ENCODE data around the gene DACH1. TPM values are rescaled to one million over a fixed set of nuclear protein-coding genes. Genes with fewer than 3 reads are reported as not detected.

Gene DACH1
- total RNA-seq, 1 donor, result 0.09 TPM

DNA sequence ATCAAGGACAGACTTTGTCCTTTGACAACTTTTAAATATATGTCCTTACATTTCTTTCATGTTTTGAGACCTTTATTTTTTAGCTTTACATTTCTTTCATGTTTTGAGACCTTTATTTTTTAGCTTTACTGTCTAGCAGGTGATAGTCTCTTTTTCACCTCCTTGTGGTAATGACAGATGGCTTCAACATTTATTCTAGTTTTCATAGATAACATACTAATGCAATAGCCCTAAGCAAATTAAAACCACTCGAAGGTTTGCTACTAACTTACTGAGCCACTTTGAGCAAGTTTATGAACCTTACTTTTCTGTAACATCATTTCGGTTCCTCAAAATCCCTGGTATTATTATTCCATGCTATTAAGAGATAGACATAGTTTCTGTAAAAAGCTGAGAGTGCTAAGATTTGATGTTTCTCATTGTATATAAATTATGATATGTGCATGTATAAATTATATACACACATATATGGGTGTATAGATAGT, 4.5 kb downstream of the DACH1 start:
- H3K4me3 ChIP-seq (ENCODE audit: low read depth, low read length), result no peak overlapping the region
- no peak for DNase-seq (ENCODE audit: low read depth)
- TF ChIP-seq, protein P1, sequence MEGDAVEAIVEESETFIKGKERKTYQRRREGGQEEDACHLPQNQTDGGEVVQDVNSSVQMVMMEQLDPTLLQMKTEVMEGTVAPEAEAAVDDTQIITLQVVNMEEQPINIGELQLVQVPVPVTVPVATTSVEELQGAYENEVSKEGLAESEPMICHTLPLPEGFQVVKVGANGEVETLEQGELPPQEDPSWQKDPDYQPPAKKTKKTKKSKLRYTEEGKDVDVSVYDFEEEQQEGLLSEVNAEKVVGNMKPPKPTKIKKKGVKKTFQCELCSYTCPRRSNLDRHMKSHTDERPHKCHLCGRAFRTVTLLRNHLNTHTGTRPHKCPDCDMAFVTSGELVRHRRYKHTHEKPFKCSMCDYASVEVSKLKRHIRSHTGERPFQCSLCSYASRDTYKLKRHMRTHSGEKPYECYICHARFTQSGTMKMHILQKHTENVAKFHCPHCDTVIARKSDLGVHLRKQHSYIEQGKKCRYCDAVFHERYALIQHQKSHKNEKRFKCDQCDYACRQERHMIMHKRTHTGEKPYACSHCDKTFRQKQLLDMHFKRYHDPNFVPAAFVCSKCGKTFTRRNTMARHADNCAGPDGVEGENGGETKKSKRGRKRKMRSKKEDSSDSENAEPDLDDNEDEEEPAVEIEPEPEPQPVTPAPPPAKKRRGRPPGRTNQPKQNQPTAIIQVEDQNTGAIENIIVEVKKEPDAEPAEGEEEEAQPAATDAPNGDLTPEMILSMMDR (IDR thresholded peaks at IDR 0.05; ENCODE audit: insufficient read depth, low read length), result no peak

DNA sequence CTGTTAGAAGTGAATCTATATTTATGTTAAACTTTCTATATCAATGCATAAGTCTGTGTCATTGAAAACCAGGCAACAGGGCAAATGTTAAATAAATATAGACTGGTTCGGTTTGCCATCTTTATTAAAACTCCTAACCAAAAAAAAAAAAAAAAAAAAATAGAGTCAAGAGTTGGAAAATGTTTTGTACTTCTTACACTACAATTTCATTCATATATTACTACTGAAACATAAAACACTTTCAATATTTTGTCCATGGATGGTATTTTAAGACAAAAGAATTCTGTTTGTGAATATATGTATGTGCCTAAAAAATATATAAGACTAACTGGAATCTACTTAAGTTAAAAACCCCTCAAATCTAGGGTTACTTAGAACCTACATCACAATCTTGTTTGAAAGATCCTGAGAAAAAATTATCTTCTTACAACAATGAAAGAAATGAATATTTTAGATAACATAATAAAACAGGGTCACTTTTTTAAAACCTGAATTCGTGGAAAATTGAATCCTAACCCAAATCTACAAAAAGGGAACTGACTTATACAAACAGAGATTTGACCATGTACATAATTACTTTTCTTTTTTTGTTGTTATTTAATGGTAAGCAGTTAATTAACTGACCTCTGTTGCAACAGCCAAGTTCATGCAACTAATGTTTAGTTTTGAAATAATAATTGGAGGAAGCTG, 5.1 kb downstream of the DACH1 start:
- TF ChIP-seq, protein P1 (IDR thresholded peaks at IDR 0.05; ENCODE audit: insufficient read depth, low read length), result no peak
- DNase-seq (ENCODE audit: low read depth), result no peak
- H3K4me3 ChIP-seq (ENCODE audit: low read depth, low read length), result no peak overlapping the region

- TF ChIP-seq, protein P1 (IDR thresholded peaks at IDR 0.05; ENCODE audit: insufficient read depth, low read length), result no peak
- H3K4me3 ChIP-seq (ENCODE audit: low read depth, low read length), result no peak overlapping the region
- DNase-seq (ENCODE audit: low read depth), result no peak
Observed at GRCh38 chr13:71860547-71861138, 6.4 kb downstream of the DACH1 start.

GRCh38 chr13:71858647-71859046, 8.4 kb downstream of the DACH1 start:
- no peak for DNase-seq (ENCODE audit: low read depth)
- TF ChIP-seq, protein P1 (IDR thresholded peaks at IDR 0.05; ENCODE audit: insufficient read depth, low read length), result no peak
- H3K4me3 ChIP-seq (ENCODE audit: low read depth, low read length), result no peak overlapping the region

GRCh38 chr13:71856548-71857043, 10.4 kb downstream of the DACH1 start:
- TF ChIP-seq, protein P1 (IDR thresholded peaks at IDR 0.05; ENCODE audit: insufficient read depth, low read length), result no peak
- DNase-seq (ENCODE audit: low read depth), result no peak
- H3K4me3 ChIP-seq (ENCODE audit: low read depth, low read length), result no peak overlapping the region

DNA sequence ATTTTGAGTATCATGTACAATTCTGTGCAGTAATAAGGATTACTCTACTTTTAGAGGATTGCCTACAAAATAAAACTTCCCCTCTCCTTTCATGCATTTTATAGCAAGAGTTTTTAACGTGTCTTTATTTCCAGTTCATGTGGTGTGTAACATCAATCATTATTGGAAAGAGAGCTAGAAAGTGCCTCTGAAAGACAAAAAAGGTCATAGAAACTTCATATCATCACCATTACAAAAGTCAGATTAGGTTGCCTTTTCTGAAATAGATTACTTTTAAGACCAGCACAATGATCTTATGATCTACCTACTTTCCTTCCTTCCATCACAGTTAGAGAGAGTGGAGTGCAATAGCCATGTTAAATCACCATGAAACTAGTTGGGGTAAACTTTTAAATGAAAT, 12.6 kb downstream of the DACH1 start:
- TF ChIP-seq, protein P1 (IDR thresholded peaks at IDR 0.05; ENCODE audit: insufficient read depth, low read length), result no peak
- DNase-seq (ENCODE audit: low read depth), result no peak
- no peak overlapping the region for H3K4me3 ChIP-seq (ENCODE audit: low read depth, low read length)
